Gastrocnemius medialis (tissue), 4 donors: Measurements from ENCODE around the gene GARIN5A.
"Not testable (repeated sequence)": the region's sequence is repeated elsewhere in the genome, so short reads cannot be mapped to it uniquely, and the experiment has no call there.

ENCODE experiments used
- POLR2A ChIP-seq, 2 donors: fragments of 450-650 bp; IDR thresholded peaks; one replicate each; pipeline ENCODE4 v1.6.1; 2017; ENCODE audit warnings: antibody characterized with exemption in 2 of 2, mild to moderate bottlenecking in 2 of 2, moderate library complexity in 2 of 2
- TF ChIP-seq, protein P1 (sequence below), 5 experiments: fragments of 450-650 bp in 3 of 5; fragments of 200-600 bp in 2 of 5; sonication (generic) in 2 of 5; IDR thresholded peaks in 4 of 5; conservative IDR thresholded peaks in 1 of 5; 1 replicate in 4 of 5; 2 replicates in 1 of 5; pipeline ENCODE4 v1.5.1; 2016 to 2019; ENCODE audit warnings: antibody characterized with exemption in 5 of 5, mild to moderate bottlenecking in 3 of 5, moderate library complexity in 3 of 5

GRCh38 chr19:50439130-50439529 lies 37.5 kb downstream of the GARIN5A start:
- TF ChIP-seq, protein P1, sequence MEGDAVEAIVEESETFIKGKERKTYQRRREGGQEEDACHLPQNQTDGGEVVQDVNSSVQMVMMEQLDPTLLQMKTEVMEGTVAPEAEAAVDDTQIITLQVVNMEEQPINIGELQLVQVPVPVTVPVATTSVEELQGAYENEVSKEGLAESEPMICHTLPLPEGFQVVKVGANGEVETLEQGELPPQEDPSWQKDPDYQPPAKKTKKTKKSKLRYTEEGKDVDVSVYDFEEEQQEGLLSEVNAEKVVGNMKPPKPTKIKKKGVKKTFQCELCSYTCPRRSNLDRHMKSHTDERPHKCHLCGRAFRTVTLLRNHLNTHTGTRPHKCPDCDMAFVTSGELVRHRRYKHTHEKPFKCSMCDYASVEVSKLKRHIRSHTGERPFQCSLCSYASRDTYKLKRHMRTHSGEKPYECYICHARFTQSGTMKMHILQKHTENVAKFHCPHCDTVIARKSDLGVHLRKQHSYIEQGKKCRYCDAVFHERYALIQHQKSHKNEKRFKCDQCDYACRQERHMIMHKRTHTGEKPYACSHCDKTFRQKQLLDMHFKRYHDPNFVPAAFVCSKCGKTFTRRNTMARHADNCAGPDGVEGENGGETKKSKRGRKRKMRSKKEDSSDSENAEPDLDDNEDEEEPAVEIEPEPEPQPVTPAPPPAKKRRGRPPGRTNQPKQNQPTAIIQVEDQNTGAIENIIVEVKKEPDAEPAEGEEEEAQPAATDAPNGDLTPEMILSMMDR (IDR thresholded peaks at IDR 0.05 in 4 of 5, conservative IDR thresholded peaks at IDR 0.05 in 1 of 5): not testable (repeated sequence)
- not testable (repeated sequence) for TF ChIP-seq POLR2A (IDR thresholded peaks at IDR 0.05)
